ENCODE data around the gene HOXA13. TPM values are rescaled to one million over a fixed set of nuclear protein-coding genes. Genes with fewer than 3 reads are reported as not detected.

The HOXA13 gene
- total and polyA plus RNA-seq, 2 experiments from 2014 or later = not detected

- Histone ChIP-seq H3F3A (replicated peaks; ENCODE audit: low read depth) (peaks cover 35% of the 10 kb centered on the region), H3K79me2 (replicated peaks; ENCODE audit: insufficient read depth) (no peaks in the 10 kb centered on the region), H3K4me2 (no peak overlapping the region), H4K20me1 (replicated peaks; ENCODE audit: insufficient read depth) (peaks cover 51% of the 10 kb centered on the region), H3K4me1 (ENCODE audit: insufficient read depth) (peaks cover 19% of the 10 kb centered on the region), H3K9me2 (ENCODE audit: insufficient read depth) (no peaks in the 10 kb centered on the region), H3K27ac (ENCODE audit: low read depth) (no peak overlapping the region), H2AFZ (no peak overlapping the region), H3K36me3 (ENCODE audit: insufficient read depth) (no peaks in the 10 kb centered on the region), H3K27me3 (ENCODE audit: insufficient read depth) (peaks cover 100% of the 10 kb centered on the region), H3K4me3 (no peak overlapping the region)
- Mint-ChIP-seq H3K27ac (no peak overlapping the region), H3K27me3 (ENCODE audit: insufficient read depth, low read depth, poor library complexity) (peaks cover 100% of the 10 kb centered on the region), H3K36me3 (ENCODE audit: low read depth) (no peaks in the 10 kb centered on the region; the same call in 2 of the 3 replicates), H3K9me3 (peaks cover 18% of the 10 kb centered on the region), H3K4me3 (no peak overlapping the region), H3K4me1 (peaks cover 24% of the 10 kb centered on the region)
- ATAC-seq (no peak), DNase-seq (ENCODE audit: low spot score) (peak; percentile 46)
- TF ChIP-seq CREB1 (CRISPR knock-in tag; IDR thresholded peaks at IDR 0.05; ENCODE audit: low read depth) = no peak
- TF ChIP-seq EZH2 (IDR thresholded peaks at IDR 0.05; ENCODE audit: low read depth, unreplicated experiment) = peak; percentile 80
- no peak for TF ChIP-seq NANOG (IDR thresholded peaks at IDR 0.05; ENCODE audit: borderline replicate concordance)
- no peak for TF ChIP-seq ZNF462 (CRISPR knock-in tag; IDR thresholded peaks at IDR 0.05)
- no peak for TF ChIP-seq EZH2phosphoT487 (IDR thresholded peaks at IDR 0.05; ENCODE audit: unreplicated experiment)
- TF ChIP-seq ZNF114 (CRISPR knock-in tag; IDR thresholded peaks at IDR 0.05) = no peak
Observed at GRCh38 chr7:27152816-27153442, 47.0 kb downstream of the HOXA13 start.

All from GM23338 (cell line).